ENCODE results near the gene BFSP1. TPM values are rescaled to one million over a fixed set of nuclear protein-coding genes. Genes with fewer than 3 reads are reported as not detected.

The BFSP1 gene
- total RNA-seq, 1 donor from 2014 or later: 0.66 TPM

- Histone ChIP-seq H3K4me1 (no peaks in the 10 kb centered on the region), H3K4me3 (no peak overlapping the region), H3K27me3 (ENCODE audit: low read depth) (no peaks in the 10 kb centered on the region), H3K36me3 (no peaks in the 10 kb centered on the region), H3K9me3 (replicated peaks) (no peaks in the 10 kb centered on the region), H3K27ac (replicated peaks) (no peak overlapping the region)
- DNase-seq: no peak
- intact Hi-C loops (cut with micrococcal nuclease): no loop called here
- no peak for TF ChIP-seq CTCF (IDR thresholded peaks at IDR 0.05; ENCODE audit: borderline replicate concordance)
These were observed 59.5 kb downstream of the BFSP1 start for GRCh38 chr20:17471606-17472187.

GRCh38 chr20:17470973-17471372 is 60.2 kb downstream of the BFSP1 start:
- DNase-seq: no peak
- Histone ChIP-seq H3K9me3 (replicated peaks) (no peaks in the 10 kb centered on the region), H3K27ac (replicated peaks) (no peak overlapping the region), H3K4me1 (no peaks in the 10 kb centered on the region), H3K36me3 (no peaks in the 10 kb centered on the region), H3K4me3 (no peak overlapping the region), H3K27me3 (ENCODE audit: low read depth) (no peaks in the 10 kb centered on the region)
- intact Hi-C loops (cut with micrococcal nuclease): no loop called here
- no peak for TF ChIP-seq CTCF (IDR thresholded peaks at IDR 0.05; ENCODE audit: borderline replicate concordance)

- Histone ChIP-seq H3K27ac (replicated peaks) (no peak overlapping the region), H3K4me1 (no peaks in the 10 kb centered on the region), H3K36me3 (no peaks in the 10 kb centered on the region), H3K4me3 (no peak overlapping the region), H3K27me3 (ENCODE audit: low read depth) (no peaks in the 10 kb centered on the region), H3K9me3 (replicated peaks) (no peaks in the 10 kb centered on the region)
- DNase-seq: no peak
- intact Hi-C loops (cut with micrococcal nuclease): no loop called here
- TF ChIP-seq CTCF (IDR thresholded peaks at IDR 0.05; ENCODE audit: borderline replicate concordance): no peak
These were observed 60.7 kb downstream of the BFSP1 start for GRCh38 chr20:17470521-17470920.

GRCh38 chr20:17469246-17470030 is 61.7 kb downstream of the BFSP1 start:
- H3K27ac ChIP-seq (replicated peaks): no peak overlapping the region
- no peaks in the 10 kb centered on the region for H3K36me3 ChIP-seq
- no peak for DNase-seq
- TF ChIP-seq CTCF (IDR thresholded peaks at IDR 0.05; ENCODE audit: borderline replicate concordance): no peak
- no peaks in the 10 kb centered on the region for H3K27me3 ChIP-seq (ENCODE audit: low read depth)
- no peaks in the 10 kb centered on the region for H3K9me3 ChIP-seq (replicated peaks)
- H3K4me3 ChIP-seq: no peak overlapping the region
- intact Hi-C loops (cut with micrococcal nuclease): no loop called here
- H3K4me1 ChIP-seq: no peaks in the 10 kb centered on the region

GRCh38 chr20:17468073-17468840 is 62.9 kb downstream of the BFSP1 start:
- H3K4me1 ChIP-seq: no peaks in the 10 kb centered on the region
- intact Hi-C loops (cut with micrococcal nuclease): no loop called here
- H3K27ac ChIP-seq (replicated peaks): no peak overlapping the region
- H3K27me3 ChIP-seq (ENCODE audit: low read depth): no peaks in the 10 kb centered on the region
- H3K4me3 ChIP-seq: no peak overlapping the region
- no peak for DNase-seq
- no peaks in the 10 kb centered on the region for H3K9me3 ChIP-seq (replicated peaks)
- H3K36me3 ChIP-seq: no peaks in the 10 kb centered on the region
- no peak for TF ChIP-seq CTCF (IDR thresholded peaks at IDR 0.05; ENCODE audit: borderline replicate concordance)

All from left ventricle myocardium inferior (tissue), 1 donor.